Suprapubic skin (tissue), 4 donors: ENCODE data around the gene ACTN2. TPM values are rescaled to one million over a fixed set of nuclear protein-coding genes. Genes with fewer than 3 reads are reported as not detected.

Experiments
- DNase-seq, 2 donors: peaks; one replicate each; pipeline ENCODE4 v3.0.0-alpha.2; 2019; ENCODE audit warnings: low spot score in 2 of 2
- H3K27ac ChIP-seq: fragments of 200-600 bp; sonication (generic); one replicate; pipeline ENCODE4 v1.5.1; 2019
- H3K27me3 ChIP-seq: fragments of 200-600 bp; sonication (generic); one replicate; pipeline ENCODE4 v1.5.1; 2019
- H3K36me3 ChIP-seq: fragments of 200-600 bp; sonication (generic); one replicate; pipeline ENCODE4 v1.5.1; 2019
- H3K4me1 ChIP-seq: fragments of 200-600 bp; sonication (generic); one replicate; pipeline ENCODE4 v1.5.1; 2019
- H3K4me3 ChIP-seq: fragments of 200-600 bp; sonication (generic); one replicate; pipeline ENCODE4 v1.5.1; 2019; ENCODE audit warnings: mild to moderate bottlenecking
- H3K9me3 ChIP-seq: fragments of 200-600 bp; sonication (generic); one replicate; pipeline ENCODE4 v1.5.1; 2019
- EP300 ChIP-seq: sonication (generic); formaldehyde crosslinking; IDR thresholded peaks from one replicate; pipeline ENCODE4 v1.6.1; 2017; ENCODE audit warnings: antibody characterized with exemption
- POLR2A ChIP-seq, 2 donors: fragments of 450-650 bp; IDR thresholded peaks; one replicate each; pipeline ENCODE4 v1.6.1; 2017; ENCODE audit warnings: antibody characterized with exemption in 2 of 2, mild to moderate bottlenecking in 2 of 2, moderate library complexity in 2 of 2
- POLR2AphosphoS5 ChIP-seq, 3 donors: sonication (generic); formaldehyde crosslinking; IDR thresholded peaks; one replicate each; pipeline ENCODE4 v1.6.1; 2017; ENCODE audit warnings: antibody characterized with exemption in 3 of 3
- WGBS: methylation state at CpG from one replicate; pipeline ENCODE4 v1.1.5; 2018; 5-methylcytosine and 5-hydroxymethylcytosine counted together
- total RNA-seq, 4 donors: library from RNA; depleted of rRNA; stranded (reverse); fragments of >200 nt; gene quantifications; one replicate each; pipeline ENCODE4 v1.1.0, GENCODE V29; 2016
- TF ChIP-seq, protein P1 (sequence below), 2 donors: fragments of 200-600 bp in 1 of 2; fragments of 450-650 bp in 1 of 2; sonication (generic) in 1 of 2; IDR thresholded peaks; one replicate each; pipeline ENCODE4 v1.5.1; 2016 to 2019; ENCODE audit warnings: antibody characterized with exemption in 2 of 2, mild to moderate bottlenecking in 1 of 2, moderate library complexity in 1 of 2

Gene ACTN2
- total RNA-seq, 4 donors from 2014 or later: 1.1 TPM; not detected in 3

- H3K27me3 ChIP-seq: no peaks in the 10 kb centered on the region
- H3K36me3 ChIP-seq: no peaks in the 10 kb centered on the region
- no peak overlapping the region for H3K4me3 ChIP-seq
- H3K4me1 ChIP-seq: no peaks in the 10 kb centered on the region
- H3K27ac ChIP-seq: no peak overlapping the region
- TF ChIP-seq, protein P1, sequence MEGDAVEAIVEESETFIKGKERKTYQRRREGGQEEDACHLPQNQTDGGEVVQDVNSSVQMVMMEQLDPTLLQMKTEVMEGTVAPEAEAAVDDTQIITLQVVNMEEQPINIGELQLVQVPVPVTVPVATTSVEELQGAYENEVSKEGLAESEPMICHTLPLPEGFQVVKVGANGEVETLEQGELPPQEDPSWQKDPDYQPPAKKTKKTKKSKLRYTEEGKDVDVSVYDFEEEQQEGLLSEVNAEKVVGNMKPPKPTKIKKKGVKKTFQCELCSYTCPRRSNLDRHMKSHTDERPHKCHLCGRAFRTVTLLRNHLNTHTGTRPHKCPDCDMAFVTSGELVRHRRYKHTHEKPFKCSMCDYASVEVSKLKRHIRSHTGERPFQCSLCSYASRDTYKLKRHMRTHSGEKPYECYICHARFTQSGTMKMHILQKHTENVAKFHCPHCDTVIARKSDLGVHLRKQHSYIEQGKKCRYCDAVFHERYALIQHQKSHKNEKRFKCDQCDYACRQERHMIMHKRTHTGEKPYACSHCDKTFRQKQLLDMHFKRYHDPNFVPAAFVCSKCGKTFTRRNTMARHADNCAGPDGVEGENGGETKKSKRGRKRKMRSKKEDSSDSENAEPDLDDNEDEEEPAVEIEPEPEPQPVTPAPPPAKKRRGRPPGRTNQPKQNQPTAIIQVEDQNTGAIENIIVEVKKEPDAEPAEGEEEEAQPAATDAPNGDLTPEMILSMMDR (IDR thresholded peaks at IDR 0.05): no peak
- TF ChIP-seq POLR2AphosphoS5 (IDR thresholded peaks at IDR 0.05): no peak
- TF ChIP-seq EP300: no peak
- TF ChIP-seq POLR2A (IDR thresholded peaks at IDR 0.05): no peak
- no peaks in the 10 kb centered on the region for H3K9me3 ChIP-seq
- no peak for DNase-seq
- WGBS: 68% methylated on average over 1 of the region's 1 CpG
Measured at GRCh38 chr1:236705771-236706170, 19.5 kb downstream of the ACTN2 start.

GRCh38 chr1:236706183-236706582 is 19.9 kb downstream of the ACTN2 start:
- TF ChIP-seq, protein P1 (IDR thresholded peaks at IDR 0.05): no peak
- TF ChIP-seq POLR2AphosphoS5 (IDR thresholded peaks at IDR 0.05) (no peak), EP300 (no peak), POLR2A (IDR thresholded peaks at IDR 0.05) (no peak)
- 56% methylated on average over 1 of the region's 1 CpG for WGBS
- H3K27ac ChIP-seq: no peak overlapping the region

GRCh38 chr1:236710328-236710892 is 24.1 kb downstream of the ACTN2 start:
- H3K9me3 ChIP-seq: no peaks in the 10 kb centered on the region
- DNase-seq: no peak
- TF ChIP-seq POLR2AphosphoS5 (IDR thresholded peaks at IDR 0.05) (no peak), EP300 (no peak), POLR2A (IDR thresholded peaks at IDR 0.05) (no peak)
- TF ChIP-seq, protein P1 (IDR thresholded peaks at IDR 0.05): no peak
- H3K27ac ChIP-seq: no peak overlapping the region
- no peak overlapping the region for H3K4me3 ChIP-seq
- 84% methylated on average over 11 of the region's 11 CpGs for WGBS
- H3K36me3 ChIP-seq: no peaks in the 10 kb centered on the region
- H3K27me3 ChIP-seq: no peaks in the 10 kb centered on the region
- H3K4me1 ChIP-seq: no peaks in the 10 kb centered on the region

More at GRCh38 chr1:236706183-236706582, 19.9 kb downstream of the ACTN2 start:
- H3K36me3 ChIP-seq: no peaks in the 10 kb centered on the region
- H3K4me3 ChIP-seq: no peak overlapping the region
- H3K4me1 ChIP-seq: no peaks in the 10 kb centered on the region
- no peak for DNase-seq
- no peaks in the 10 kb centered on the region for H3K27me3 ChIP-seq
- no peaks in the 10 kb centered on the region for H3K9me3 ChIP-seq

GRCh38 chr1:236716160-236716559 is 29.9 kb downstream of the ACTN2 start:
- H3K27ac ChIP-seq: no peak overlapping the region
- DNase-seq: no peak
- no peaks in the 10 kb centered on the region for H3K36me3 ChIP-seq
- no peaks in the 10 kb centered on the region for H3K27me3 ChIP-seq
- H3K4me3 ChIP-seq: no peak overlapping the region
- 5% methylated on average over 1 of the region's 1 CpG for WGBS
- peaks cover 3% of the 10 kb centered on the region for H3K4me1 ChIP-seq
- no peaks in the 10 kb centered on the region for H3K9me3 ChIP-seq
- no peak for TF ChIP-seq POLR2AphosphoS5 (IDR thresholded peaks at IDR 0.05)
- TF ChIP-seq POLR2A (IDR thresholded peaks at IDR 0.05): no peak
- TF ChIP-seq, protein P1 (IDR thresholded peaks at IDR 0.05): no peak
- no peak for TF ChIP-seq EP300

DNA sequence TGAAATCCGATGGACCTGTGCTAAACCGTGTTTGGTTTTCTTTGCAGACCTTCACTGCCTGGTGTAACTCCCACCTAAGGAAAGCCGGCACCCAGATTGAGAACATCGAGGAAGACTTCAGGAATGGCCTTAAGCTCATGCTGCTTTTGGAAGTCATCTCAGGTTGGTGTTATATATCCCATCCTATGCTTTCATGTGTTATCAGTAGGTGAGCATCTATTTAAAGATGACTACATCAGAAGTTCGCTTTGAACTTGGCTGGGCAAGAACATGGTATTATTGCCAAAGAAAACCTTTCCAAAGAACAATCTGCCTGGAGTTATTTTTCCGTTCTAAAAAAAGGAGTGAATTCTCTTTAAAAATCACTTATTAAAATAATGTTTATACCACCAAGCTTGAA is 31.5 kb downstream of the ACTN2 start:
- no peak for DNase-seq
- H3K4me1 ChIP-seq: peaks cover 3% of the 10 kb centered on the region
- no peak overlapping the region for H3K27ac ChIP-seq
- H3K27me3 ChIP-seq: no peaks in the 10 kb centered on the region
- H3K4me3 ChIP-seq: no peak overlapping the region
- no peaks in the 10 kb centered on the region for H3K36me3 ChIP-seq
- WGBS: 55% methylated on average over 6 of the region's 6 CpGs
- H3K9me3 ChIP-seq: no peaks in the 10 kb centered on the region
- no peak for TF ChIP-seq EP300
- no peak for TF ChIP-seq POLR2A (IDR thresholded peaks at IDR 0.05)
- TF ChIP-seq POLR2AphosphoS5 (IDR thresholded peaks at IDR 0.05): no peak
- TF ChIP-seq, protein P1 (IDR thresholded peaks at IDR 0.05): no peak
